IPS DF 4.7 (cell line): Measurements from ENCODE around the gene FBXW8.

Experiments
- DNase-seq: peaks from one replicate; pipeline ENCODE4 v3.0.0-alpha.2; 2013; ENCODE audit warnings: low spot score; ENCODE audit errors: extremely low read depth

Gene FBXW8

GRCh38 chr12:116955382-116956021 lies 44.8 kb downstream of the FBXW8 start:
- DNase-seq, result no peak

DNA sequence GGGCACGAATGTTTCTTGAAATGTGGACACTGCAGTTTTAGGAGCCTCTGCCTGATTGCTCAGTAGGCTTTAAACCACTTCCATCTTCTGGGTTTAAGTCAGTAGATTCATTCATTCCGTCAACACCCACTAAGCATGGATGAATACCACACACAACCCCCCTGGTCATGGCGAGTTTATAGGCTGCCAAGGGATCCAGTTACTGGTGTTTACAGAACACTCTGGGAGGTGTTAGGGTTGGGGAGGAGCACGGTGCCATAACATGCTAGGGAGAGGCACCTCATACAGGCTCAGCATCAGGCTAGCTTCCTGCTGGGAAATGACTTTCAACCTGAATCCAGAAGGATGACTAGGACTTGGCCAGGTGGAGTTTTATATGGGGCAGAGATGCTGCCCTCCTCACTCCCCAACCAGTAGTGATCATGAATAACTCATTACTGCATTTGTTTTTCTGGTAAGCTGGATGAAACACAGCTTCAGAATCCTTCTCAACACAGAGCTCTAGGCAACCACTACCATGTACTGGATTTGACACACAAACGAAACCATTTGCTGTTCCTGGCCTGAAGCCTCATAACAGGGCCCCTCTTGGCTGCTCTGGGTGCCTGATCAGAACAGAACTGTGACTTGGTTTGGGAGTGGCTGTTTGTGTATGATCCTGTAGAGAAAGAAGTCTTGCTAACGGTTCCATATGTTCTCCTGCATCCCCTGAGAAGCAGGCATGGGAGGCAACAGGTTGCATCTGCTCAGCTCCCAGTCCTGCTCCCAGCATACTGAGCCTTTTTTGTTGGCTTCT lies 47.9 kb downstream of the FBXW8 start:
- DNase-seq, result no peak

GRCh38 chr12:116959198-116959460 lies 48.4 kb downstream of the FBXW8 start:
- DNase-seq, result no peak

GRCh38 chr12:116959845-116960514 lies 49.2 kb downstream of the FBXW8 start:
- no peak for DNase-seq

DNA sequence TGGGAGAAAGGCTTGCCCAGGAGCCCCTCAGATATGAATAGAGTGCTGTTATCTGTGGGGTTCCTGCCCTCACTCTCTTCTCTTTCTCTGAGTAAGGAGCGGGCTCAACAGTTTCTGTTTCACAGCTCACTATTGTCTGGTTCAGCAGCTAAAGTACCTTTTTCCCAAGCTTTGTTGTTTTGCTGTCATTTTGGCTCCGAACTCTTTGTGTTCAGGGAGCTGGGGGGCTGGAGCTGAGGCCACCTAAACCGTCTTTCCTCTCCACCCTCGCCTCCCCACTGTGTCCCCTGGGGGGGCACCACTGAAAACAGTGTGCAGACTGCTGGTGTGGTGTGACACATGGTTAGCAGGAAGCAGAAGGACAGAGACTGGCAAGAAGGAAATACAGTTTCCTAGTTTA lies 51.4 kb downstream of the FBXW8 start:
- DNase-seq, result no peak

DNA sequence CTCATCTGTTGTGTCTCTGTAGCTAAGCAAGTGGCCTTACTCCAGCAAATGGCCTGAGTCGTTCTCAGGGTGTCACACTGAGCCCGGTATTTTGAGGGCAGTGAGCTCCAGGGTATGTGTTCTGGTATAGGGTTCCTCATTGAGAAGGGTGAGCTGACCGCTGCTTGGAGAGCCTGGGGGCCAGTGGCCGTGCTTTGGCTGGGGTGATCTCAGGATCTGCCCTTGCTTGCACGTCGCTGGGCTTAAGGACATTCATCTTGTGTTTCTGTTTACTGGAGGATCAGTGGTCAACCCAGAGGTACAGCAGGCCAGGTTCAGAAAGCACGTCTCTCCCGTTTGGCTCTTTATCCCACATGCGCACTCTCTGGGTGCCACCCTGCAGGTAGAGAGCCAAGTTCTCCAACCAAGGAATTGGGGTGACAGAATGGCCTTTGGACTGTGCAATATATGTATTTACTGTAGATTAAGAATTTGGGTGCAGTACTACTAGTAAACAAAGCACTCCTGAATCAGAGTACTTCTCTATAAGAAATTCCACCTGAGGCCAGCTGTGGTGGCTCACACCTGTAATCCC lies 52.1 kb downstream of the FBXW8 start:
- DNase-seq, result no peak

DNA sequence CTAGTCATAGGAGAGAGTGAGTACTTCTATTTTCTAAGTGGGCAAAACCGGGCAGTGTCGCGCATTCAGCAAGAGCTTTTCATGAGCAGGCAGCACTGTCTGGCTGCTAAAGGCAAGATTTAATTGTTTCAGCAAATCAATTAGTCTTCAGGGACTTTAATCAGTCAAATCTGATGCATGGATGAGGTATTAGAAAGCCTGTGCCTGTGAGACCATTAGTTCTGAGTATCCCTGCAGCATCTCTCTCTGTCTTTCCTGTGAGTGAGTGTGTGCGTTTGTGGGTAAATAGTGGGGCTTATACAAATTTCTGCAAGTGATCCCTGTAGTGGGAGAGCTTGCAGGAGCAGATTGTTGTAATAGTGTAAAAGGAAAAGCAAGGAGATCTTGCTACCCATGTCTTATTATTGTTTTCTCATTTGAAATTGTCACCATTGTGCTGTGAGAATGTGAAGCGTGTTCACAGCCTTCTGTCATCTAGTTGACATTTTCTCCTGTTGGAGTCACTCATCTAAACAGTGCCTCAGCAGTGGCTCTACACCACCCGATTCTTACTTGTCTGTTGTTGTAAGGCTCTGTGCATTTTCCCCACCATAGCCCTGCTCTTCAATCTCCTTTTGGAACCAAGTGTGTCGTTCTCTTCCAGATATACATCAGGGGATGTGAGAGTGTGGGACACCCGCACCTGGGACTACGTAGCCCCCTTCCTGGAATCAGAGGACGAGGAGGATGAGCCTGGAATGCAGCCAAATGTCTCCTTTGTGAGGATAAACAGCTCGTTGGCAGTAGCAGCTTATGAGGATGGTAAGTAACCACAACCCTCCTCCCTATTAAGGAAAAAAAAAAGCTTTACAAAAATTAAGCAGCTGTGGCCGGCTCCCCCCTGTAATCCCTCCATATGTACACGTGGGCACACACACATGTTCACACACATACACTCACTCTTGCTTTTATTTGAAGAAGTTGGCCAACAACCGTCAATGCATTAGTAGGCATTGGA lies 53.6 kb downstream of the FBXW8 start:
- DNase-seq, result no peak

DNA sequence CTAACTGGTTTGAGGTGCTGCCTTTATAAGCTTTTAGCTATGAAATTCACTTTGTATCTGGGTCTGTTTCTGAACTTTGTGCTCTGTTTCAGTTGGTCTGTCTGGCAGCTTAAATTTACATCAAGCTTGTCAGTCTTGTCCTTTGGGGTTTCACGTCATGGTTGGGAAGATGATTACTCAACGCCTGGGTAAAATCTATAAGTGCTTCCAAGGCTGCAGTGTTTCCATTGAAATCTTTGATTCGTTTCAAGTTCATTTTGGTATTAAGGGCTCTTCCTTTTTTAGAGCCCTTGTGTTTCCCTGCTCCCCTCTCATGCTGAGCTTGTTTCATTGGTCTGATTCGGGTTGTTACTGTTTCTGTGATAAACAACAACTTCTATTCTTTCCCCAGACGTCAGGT lies 58.2 kb downstream of the FBXW8 start:
- DNase-seq, result no peak

DNA sequence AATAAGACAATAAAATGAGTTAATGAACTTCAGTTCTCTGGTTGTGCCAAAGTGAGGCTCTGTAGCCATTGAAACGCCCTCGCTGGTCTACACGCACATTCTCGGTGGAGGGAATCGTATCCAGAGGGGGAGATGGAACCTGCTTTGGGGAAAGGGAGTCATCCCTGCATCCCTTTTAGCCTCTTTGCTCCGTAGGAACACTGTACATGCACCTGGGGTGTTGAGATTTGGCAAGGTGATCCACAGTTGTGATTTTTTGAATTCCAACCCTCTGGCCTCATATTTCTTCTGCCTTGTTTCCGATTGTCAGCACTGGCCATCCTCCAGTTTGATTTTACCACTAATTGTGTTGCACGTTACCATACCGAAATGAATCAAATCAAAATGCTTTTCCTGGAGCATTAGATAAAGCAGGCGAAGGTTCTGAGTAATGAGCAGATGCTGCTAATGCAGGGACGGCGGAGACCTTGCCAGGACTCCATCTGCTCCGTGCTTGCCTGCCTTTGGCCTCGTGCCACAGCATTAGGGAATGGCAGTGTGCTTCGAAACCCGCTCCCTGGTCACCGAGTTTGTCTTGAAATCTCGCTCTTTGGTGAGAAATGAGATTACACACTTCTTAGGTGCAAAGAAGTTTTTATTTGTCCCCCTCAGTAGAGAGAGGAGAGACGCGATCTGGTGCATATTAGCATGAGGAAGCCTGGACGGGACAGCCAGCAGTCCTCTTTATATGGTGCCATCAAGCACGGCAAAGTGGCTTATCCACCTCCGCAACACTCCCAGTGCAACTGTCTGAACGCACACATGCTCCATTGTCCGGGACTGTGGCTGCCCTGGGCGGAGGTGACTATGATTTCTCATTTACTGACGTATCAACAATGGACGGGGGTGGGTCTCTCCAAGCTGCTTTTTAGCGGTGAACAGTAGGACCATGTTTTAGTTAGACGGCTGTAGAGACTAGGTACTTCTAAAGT lies 59.1 kb downstream of the FBXW8 start:
- DNase-seq, result no peak

DNA sequence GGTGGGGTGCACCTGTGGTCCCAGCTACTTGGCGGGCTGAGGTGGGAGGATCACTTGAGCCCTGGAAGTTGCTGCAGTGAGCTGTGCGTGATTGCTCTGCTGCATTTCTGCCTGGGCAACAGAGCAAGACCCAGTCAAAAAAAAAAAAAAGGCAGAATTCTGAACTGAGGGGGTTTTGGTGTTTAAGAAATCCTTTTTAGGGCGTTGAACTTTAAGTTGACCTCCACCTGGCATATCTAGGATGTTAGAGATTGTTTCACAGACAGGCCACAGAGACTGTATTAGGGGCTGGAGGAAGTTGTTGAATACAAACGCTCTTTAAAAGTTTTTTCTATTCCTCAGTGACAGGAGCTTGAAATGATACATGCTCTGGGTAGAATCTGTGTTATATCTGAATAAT lies 60.5 kb downstream of the FBXW8 start:
- no peak for DNase-seq

DNA sequence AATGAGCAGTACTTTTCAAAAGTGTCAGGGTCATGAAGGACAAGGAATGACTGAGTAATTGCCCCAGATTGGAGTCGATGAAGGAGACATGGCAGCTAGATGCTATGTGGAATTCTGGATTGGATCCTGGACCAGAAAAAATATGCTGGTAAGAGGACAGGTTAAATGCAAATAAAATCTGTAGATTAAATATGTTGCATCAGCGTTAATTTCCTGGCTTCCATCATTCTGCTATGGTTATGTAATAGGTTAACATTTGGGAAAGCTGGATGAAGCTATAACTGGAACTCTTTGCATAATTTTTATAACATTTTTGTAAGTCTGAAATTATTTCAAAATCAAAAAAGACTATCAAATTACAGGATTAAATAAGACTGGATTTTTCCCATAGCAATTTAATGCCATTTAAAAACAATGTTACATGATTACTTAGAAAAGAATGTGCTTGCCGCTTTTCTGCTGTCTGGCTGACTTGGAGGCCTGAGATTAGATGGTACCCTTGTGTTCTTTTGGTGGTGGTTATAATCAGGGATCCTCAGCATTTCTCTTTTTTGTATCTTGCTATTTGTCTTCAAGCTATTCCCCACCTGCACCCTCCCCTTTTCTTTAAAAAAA lies 65.1 kb downstream of the FBXW8 start:
- no peak for DNase-seq

DNA sequence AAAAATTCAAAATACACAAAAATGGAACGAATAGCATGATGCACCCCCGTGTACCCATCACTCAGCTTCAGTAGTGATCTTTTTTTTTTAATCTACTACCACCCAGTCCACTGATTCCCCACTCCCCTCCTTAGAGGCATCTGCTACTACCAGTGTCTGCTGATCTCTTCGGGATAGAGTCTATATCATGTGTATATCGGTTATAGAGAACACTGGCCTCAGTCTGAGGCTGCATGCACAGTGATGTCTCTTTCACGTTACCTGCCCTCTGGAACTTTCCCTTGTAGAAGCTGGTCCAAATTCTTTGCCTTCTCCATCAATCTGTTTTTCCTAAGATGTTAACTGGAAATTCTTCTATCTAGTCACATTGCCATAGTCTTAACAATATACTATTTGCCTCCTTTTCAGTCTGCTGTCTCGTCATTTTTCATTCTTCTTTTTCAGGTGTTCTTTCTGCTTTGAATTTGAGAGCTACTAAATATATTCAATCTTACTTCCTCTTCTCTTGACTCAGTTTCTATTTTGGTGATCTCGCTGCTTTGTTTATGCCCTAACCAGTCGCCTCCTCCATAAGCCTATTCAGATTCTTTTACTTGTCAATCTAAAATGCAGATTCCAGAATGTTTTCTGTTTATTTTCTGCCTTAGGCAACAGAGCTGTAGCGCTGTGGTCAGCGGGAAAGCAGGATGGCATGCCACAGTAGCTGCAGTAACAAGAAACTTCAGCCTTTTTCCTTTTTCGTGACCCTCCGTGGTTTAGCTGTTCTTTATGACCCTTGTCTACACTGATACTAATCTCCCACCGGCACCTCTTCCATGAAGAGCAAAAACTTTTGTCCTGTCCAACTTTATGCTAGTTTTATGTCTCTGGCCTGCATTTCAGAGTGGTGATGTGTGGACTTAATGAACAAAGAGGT lies 67.0 kb downstream of the FBXW8 start:
- DNase-seq, result no peak

- DNase-seq, result no peak
Measured at GRCh38 chr12:116978791-116979508, 68.2 kb downstream of the FBXW8 start.

DNA sequence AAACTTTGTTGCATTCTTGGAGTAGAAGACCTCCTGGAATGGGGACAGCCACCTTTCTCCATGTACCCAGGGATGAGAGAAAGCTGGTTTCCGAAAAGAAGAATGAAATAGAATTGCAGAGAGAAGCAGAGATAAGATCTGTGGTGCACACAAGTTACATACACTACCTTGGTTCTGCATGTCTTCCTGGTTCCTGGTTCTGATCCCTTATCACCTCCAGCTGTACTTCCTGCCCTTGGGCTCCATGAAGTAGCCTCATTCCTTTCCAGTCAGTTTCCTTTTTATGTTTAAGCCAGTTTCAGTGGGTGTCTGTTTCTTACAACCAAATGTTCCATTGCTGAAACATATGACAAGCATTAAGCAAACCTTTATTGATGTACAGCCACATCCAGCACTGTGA lies 69.3 kb downstream of the FBXW8 start:
- DNase-seq, result no peak

GRCh38 chr12:116982791-116983411 lies 72.2 kb downstream of the FBXW8 start:
- DNase-seq, result no peak

DNA sequence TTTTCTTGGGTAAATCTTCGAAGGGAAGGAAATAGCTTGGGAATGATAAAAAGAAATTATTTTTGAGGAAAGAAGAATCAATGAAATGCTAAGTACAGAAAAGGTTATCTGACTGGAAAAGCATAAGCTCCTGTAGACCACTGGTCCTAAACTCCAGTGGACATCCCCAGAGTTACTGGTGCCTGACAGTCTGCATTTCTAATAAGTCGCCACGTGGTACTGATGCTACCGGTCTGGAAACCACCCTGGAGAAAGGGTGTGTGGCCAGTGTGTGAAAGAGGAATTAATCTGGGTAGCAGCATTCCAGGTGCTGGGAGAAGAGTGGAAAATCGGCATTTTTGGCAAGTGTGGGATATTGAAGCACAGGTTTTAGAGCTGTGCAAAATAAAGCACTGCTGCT lies 73.3 kb downstream of the FBXW8 start:
- DNase-seq, result no peak

DNA sequence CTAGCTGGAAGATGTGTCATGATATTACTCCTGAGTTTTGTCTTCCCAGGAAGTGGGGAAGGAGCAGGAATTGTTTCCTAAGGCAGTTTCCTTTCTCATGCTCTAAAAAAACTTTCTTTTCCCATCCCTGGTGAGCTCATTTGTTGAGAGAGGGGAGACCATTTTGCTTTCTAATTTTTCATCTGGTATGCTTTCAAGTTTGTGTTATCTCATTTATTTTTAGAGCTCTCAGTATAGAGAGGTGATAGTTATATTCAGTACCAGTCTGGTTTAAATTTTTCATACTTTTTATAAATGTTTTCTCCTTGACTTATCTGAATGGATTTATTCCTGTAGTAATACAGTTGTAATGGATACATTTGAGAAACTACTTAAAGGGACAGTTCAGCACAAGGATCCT lies 79.6 kb downstream of the FBXW8 start:
- DNase-seq, result no peak
